Activated naive CD8-positive, alpha-beta T cell treated with anti-CD3 and anti-CD28 coated beads, Interleukin-2, amount 50 U/mL, for 16 hours (primary cell): ENCODE measurements around the gene SLC30A9.

ENCODE experiments used
- DNase-seq: peaks from one replicate; pipeline ENCODE4 v3.0.0-alpha.2; 2020; ENCODE audit warnings: low read depth, low spot score

SLC30A9 gene

GRCh38 chr4:42136371-42136770 is 146.0 kb downstream of the SLC30A9 start:
- no peak for DNase-seq
